PC-3 (cell line): ENCODE results near the gene SMPDL3A.

Experiments
- EZH2phosphoT487 ChIP-seq: fragments of 300-600 bp; sonication (generic); IDR thresholded peaks from 2 replicates; pipeline ENCODE4 v1.6.1; 2018; ENCODE audit warnings: mild to moderate bottlenecking, antibody characterized with exemption, low read length, borderline replicate concordance
- TF ChIP-seq, protein P1 (sequence below): fragments of 300-600 bp; sonication (generic); conservative IDR thresholded peaks from 2 replicates; pipeline ENCODE4 v1.5.1; 2017; ENCODE audit warnings: antibody characterized with exemption, low read depth, mild to moderate bottlenecking, low read length

DNA sequence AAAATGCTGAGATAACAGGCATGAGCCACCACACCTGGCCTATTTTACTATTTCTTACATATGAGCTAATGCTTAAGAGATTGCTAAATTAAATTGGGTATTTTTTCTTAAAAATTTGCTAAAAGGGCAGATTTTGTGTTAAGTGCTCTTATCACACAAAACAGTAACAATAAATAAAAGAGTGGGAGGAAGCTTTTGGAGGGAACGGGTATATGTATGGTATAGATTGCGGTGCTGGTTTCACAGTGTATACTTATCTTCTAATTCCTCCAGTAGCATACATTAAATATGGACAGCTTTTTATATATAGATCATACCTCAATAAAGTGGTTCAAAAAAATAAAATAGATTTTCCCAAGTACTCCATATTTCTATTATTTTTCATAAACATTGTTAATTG, 49.0 kb upstream of the SMPDL3A start:
- TF ChIP-seq, protein P1, sequence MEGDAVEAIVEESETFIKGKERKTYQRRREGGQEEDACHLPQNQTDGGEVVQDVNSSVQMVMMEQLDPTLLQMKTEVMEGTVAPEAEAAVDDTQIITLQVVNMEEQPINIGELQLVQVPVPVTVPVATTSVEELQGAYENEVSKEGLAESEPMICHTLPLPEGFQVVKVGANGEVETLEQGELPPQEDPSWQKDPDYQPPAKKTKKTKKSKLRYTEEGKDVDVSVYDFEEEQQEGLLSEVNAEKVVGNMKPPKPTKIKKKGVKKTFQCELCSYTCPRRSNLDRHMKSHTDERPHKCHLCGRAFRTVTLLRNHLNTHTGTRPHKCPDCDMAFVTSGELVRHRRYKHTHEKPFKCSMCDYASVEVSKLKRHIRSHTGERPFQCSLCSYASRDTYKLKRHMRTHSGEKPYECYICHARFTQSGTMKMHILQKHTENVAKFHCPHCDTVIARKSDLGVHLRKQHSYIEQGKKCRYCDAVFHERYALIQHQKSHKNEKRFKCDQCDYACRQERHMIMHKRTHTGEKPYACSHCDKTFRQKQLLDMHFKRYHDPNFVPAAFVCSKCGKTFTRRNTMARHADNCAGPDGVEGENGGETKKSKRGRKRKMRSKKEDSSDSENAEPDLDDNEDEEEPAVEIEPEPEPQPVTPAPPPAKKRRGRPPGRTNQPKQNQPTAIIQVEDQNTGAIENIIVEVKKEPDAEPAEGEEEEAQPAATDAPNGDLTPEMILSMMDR: no peak
- no peak for TF ChIP-seq EZH2phosphoT487
